Measurements from ENCODE around the gene UBE2O. TPM values are rescaled to one million over a fixed set of nuclear protein-coding genes. Genes with fewer than 3 reads are reported as not detected.

UBE2O gene
- total RNA-seq, 3 donors from 2014 or later (not counting 1 experiment from before 2014, with no cell fraction given): 34.9 to 40.2 (median 37.7) TPM

DNA sequence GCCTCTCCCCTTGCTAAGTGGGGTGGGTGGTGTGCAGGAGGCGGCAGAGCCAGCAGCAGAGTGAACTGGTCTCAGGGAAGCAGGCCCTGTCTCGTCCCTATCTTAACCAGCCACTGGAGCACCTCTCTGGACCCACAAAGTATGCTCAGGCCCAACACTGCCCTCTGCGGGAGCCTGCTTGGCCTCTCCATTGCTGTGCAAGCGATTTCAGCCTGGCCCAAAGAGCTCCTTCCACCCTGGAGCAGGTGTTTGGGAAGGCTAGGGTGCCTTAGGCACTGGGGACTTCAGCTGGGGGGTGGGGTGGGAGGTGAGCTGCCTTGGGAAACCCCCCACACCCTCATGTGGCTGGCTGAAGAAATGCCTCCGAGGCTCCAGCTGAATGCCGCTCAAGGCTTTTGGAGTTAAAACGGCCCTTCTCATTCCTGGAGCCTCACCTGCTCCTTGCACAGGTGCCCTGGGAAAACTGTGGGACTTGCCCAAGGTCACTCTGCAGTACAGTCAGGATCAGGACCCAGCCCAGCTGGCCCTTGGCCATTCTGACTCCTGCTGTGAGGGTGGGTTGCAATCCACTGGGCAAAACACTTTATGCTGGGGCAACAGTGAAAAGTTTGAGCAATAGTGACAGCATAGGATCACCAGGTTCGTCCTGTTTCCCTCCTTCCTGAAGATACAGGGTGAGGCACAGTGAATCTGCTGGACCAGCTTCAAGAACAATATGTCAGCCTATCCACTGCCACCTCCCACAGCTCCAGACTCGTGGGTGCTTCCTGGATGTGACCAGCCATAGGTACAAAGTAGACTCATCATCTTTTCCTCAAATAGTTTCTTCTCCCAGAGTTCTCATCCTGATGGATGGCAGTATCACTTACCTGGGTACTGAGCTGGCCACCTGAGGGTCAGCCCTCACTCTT is 5.9 kb upstream of the UBE2O start:
- Histone ChIP-seq H3K4me3 (ENCODE audit: low read length) (no peak overlapping the region), H3K36me3 (ENCODE audit: control insufficient read depth, insufficient read depth, low read length) (no peaks in the 10 kb centered on the region), H3K27me3 (ENCODE audit: control insufficient read depth, insufficient read depth, low read length) (no peaks in the 10 kb centered on the region), H3K9me3 (ENCODE audit: control insufficient read depth, insufficient read depth, low read length) (no peaks in the 10 kb centered on the region), H3K4me1 (ENCODE audit: control insufficient read depth, insufficient read depth, low read length) (no peaks in the 10 kb centered on the region), H3K27ac (ENCODE audit: low read length) (no peak overlapping the region)
- DNase-seq (no peak), ATAC-seq (peak in 1 of 3 donors; percentile 34)
- TF ChIP-seq, protein P1, sequence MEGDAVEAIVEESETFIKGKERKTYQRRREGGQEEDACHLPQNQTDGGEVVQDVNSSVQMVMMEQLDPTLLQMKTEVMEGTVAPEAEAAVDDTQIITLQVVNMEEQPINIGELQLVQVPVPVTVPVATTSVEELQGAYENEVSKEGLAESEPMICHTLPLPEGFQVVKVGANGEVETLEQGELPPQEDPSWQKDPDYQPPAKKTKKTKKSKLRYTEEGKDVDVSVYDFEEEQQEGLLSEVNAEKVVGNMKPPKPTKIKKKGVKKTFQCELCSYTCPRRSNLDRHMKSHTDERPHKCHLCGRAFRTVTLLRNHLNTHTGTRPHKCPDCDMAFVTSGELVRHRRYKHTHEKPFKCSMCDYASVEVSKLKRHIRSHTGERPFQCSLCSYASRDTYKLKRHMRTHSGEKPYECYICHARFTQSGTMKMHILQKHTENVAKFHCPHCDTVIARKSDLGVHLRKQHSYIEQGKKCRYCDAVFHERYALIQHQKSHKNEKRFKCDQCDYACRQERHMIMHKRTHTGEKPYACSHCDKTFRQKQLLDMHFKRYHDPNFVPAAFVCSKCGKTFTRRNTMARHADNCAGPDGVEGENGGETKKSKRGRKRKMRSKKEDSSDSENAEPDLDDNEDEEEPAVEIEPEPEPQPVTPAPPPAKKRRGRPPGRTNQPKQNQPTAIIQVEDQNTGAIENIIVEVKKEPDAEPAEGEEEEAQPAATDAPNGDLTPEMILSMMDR (IDR thresholded peaks at IDR 0.05): no peak
- H3K36me3 Mint-ChIP-seq: no peaks in the 10 kb centered on the region
- H3K4me3 Mint-ChIP-seq: no peak overlapping the region
- no peak overlapping the region for H3K27ac Mint-ChIP-seq
- no peaks in the 10 kb centered on the region for H3K4me1 Mint-ChIP-seq
- H3K9me3 Mint-ChIP-seq: no peaks in the 10 kb centered on the region
- peaks cover 0 to 5% of the 10 kb centered on the region in 2 donors for H3K27me3 Mint-ChIP-seq (ENCODE audit: low read depth in 2 of 2)
- intact Hi-C loops (cut with micrococcal nuclease): no loop called here
- WGBS (ENCODE audit: insufficient coverage): 61% methylated on average over 9 of the region's 9 CpGs

DNA sequence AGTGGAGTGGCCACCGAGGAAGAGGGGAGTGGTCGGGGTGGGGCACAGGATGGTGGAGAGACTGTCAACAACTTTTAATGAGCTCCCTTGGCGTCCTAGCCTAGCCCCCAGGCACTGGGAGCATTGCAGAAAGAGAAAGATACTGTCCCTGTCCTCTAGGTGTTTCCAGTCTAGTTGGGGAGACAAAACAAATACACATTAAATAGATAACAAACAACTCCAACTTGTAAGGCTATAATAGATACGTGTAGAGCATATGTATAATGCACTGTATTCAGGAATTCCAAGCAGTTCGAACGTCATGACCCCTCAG is 435 bp upstream of the UBE2O start:
- no peak for ATAC-seq
- Mint-ChIP-seq H3K9me3 (no peaks in the 10 kb centered on the region), H3K4me3 (peak overlapping the region; percentile 85), H3K27ac (peak overlapping the region; percentile 89 to 90), H3K27me3 (ENCODE audit: low read depth in 2 of 2) (no peaks in the 10 kb centered on the region), H3K4me1 (peaks cover 25 to 29% of the 10 kb centered on the region in 2 donors), H3K36me3 (no peaks in the 10 kb centered on the region)
- H3K27ac ChIP-seq (ENCODE audit: low read length): peak overlapping the region; percentile 39
- no peaks in the 10 kb centered on the region for H3K27me3 ChIP-seq (ENCODE audit: control insufficient read depth, insufficient read depth, low read length)
- no peak overlapping the region for H3K4me3 ChIP-seq (ENCODE audit: low read length)
- no peaks in the 10 kb centered on the region for H3K36me3 ChIP-seq (ENCODE audit: control insufficient read depth, insufficient read depth, low read length)
- intact Hi-C loops (cut with micrococcal nuclease): loop anchor here (5.0 kb wide), 1 partner anchor 101 kb away; the partner anchor contains the start of gene PRPSAP1
- H3K9me3 ChIP-seq (ENCODE audit: control insufficient read depth, insufficient read depth, low read length): no peaks in the 10 kb centered on the region
- TF ChIP-seq, protein P1 (IDR thresholded peaks at IDR 0.05): no peak
- DNase-seq: no peak
- H3K4me1 ChIP-seq (ENCODE audit: control insufficient read depth, insufficient read depth, low read length): peaks cover 19% of the 10 kb centered on the region
- whole genome bisulfite sequencing (ENCODE audit: insufficient coverage): 48% methylated on average over 5 of the region's 6 CpGs

DNA sequence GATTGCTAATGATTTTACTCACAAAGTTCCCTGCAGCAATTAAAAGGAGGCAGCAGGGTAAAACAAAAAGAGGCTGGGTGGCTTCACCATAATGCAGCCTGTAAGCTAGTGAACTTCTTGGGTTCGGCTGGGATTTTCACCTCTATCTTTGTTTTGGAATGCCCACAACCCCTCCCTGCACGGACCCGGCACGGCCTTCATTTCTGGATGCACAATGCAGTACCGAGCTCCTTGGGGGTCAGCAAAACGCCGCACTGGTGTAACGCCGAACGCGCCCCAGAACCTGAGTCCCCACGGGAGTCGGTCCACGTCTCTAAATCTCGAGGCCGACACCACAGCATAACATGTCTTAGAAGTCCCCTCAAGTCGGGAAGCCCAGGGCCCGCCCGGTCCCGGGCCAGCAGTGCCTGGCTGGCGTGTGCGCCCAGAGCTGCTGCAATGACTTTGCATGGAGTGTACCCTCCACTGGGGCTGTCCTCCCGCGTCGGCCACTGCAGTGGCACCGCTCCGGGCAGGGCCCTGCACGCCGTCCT is 759 bp downstream of the UBE2O start:
- H3K36me3 ChIP-seq (ENCODE audit: control insufficient read depth, insufficient read depth, low read length): no peaks in the 10 kb centered on the region
- H3K27ac ChIP-seq (ENCODE audit: low read length): no peak overlapping the region
- TF ChIP-seq, protein P1 (IDR thresholded peaks at IDR 0.05): no peak
- intact Hi-C loops (cut with micrococcal nuclease): loop anchor here (5.0 kb wide), 1 partner anchor 100 kb away; the partner anchor contains the start of gene PRPSAP1
- no peaks in the 10 kb centered on the region for H3K27me3 Mint-ChIP-seq (ENCODE audit: low read depth in 2 of 2)
- peak overlapping the region; percentile 45 for H3K4me3 ChIP-seq (ENCODE audit: low read length)
- H3K4me1 Mint-ChIP-seq: peaks cover 34 to 38% of the 10 kb centered on the region in 2 donors
- peaks cover 19% of the 10 kb centered on the region for H3K4me1 ChIP-seq (ENCODE audit: control insufficient read depth, insufficient read depth, low read length)
- WGBS (ENCODE audit: insufficient coverage): 1% methylated on average over 29 of the region's 29 CpGs
- no peaks in the 10 kb centered on the region for H3K9me3 Mint-ChIP-seq
- H3K27ac Mint-ChIP-seq: peak overlapping the region; percentile 21 to 90
- no peaks in the 10 kb centered on the region for H3K36me3 Mint-ChIP-seq
- ATAC-seq (peak; percentile 11 to 40 (median 18)), DNase-seq (peak in 1 of 2 donors; percentile 47)
- H3K27me3 ChIP-seq (ENCODE audit: control insufficient read depth, insufficient read depth, low read length): no peaks in the 10 kb centered on the region
- no peaks in the 10 kb centered on the region for H3K9me3 ChIP-seq (ENCODE audit: control insufficient read depth, insufficient read depth, low read length)
- H3K4me3 Mint-ChIP-seq: peak overlapping the region; percentile 85

All from natural killer cell (primary cell).